NB4 (cell line): ENCODE data around the gene MLXIP.

ENCODE experiments used
- POLR2A ChIP-seq: IDR thresholded peaks from 2 replicates; pipeline ENCODE4 v1.6.1; 2011; ENCODE audit warnings: mild to moderate bottlenecking; ENCODE audit not compliant: insufficient read length; ENCODE audit errors: extremely low read depth
- TF ChIP-seq, protein P1 (sequence below): IDR thresholded peaks from one replicate; pipeline ENCODE4 v1.5.1; 2012; ENCODE audit warnings: low read depth, low read length
- TF ChIP-seq, protein P2 (sequence below): IDR thresholded peaks from 2 replicates; pipeline ENCODE4 v1.6.1; 2011; ENCODE audit warnings: low read depth, low read length

DNA sequence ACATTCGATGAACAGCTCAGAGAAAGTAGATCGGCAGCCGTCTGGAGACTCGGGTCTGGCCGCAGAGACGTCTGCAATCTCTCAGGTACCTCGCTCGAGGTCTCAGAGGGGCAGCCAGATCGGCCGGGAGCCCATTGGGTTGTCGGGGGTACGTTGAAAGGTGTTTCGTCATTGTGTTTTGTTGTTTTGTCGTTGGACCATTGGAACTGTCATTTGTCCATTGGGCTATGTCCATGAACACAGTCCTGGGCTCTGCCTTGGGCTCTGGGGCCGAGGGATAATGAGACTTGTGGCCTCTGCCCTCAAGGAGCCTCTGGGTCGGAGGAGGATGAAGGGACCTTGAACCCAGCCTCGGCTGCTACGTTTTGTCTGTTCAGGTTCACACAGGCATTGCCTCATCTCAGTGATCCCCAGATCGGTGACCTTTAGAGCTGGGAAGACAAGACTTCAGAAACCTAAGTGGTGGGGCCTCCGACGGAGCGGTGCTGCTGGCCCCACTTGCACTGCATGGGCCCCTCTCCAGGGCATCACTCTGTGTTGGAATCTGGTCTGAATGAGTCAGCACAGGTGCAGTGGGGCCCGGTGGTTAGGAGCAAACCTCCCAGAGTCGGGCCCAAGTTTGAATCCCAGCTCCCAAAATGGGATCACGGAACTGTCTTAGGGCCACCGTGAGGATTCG lies 23.6 kb upstream of the MLXIP start:
- TF ChIP-seq, protein P1, sequence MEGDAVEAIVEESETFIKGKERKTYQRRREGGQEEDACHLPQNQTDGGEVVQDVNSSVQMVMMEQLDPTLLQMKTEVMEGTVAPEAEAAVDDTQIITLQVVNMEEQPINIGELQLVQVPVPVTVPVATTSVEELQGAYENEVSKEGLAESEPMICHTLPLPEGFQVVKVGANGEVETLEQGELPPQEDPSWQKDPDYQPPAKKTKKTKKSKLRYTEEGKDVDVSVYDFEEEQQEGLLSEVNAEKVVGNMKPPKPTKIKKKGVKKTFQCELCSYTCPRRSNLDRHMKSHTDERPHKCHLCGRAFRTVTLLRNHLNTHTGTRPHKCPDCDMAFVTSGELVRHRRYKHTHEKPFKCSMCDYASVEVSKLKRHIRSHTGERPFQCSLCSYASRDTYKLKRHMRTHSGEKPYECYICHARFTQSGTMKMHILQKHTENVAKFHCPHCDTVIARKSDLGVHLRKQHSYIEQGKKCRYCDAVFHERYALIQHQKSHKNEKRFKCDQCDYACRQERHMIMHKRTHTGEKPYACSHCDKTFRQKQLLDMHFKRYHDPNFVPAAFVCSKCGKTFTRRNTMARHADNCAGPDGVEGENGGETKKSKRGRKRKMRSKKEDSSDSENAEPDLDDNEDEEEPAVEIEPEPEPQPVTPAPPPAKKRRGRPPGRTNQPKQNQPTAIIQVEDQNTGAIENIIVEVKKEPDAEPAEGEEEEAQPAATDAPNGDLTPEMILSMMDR = no peak
- no peak for TF ChIP-seq POLR2A
- TF ChIP-seq, protein P2, sequence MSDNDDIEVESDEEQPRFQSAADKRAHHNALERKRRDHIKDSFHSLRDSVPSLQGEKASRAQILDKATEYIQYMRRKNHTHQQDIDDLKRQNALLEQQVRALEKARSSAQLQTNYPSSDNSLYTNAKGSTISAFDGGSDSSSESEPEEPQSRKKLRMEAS = no peak
